Spleen (tissue), 11 donors: Measurements from ENCODE around the gene LRRK1. TPM values are rescaled to one million over a fixed set of nuclear protein-coding genes. Genes with fewer than 3 reads are reported as not detected.

ENCODE experiments used
- DNase-seq: peaks from one replicate; pipeline ENCODE4 v3.0.0-alpha.2; 2020
- H3K27ac ChIP-seq, 8 donors: fragments of 200-600 bp; sonication (generic) in 7 of 8; 1 replicate in 4 of 8; 2 replicates in 4 of 8; pipeline versions ENCODE4 v1.5.0 to v1.8.0; 2016 to 2021; ENCODE audit warnings: inconsistent platforms in 4 of 8, mild to moderate bottlenecking in 4 of 8, moderate library complexity in 1 of 8
- H3K27me3 ChIP-seq, 7 donors: fragments of 200-600 bp; sonication (generic) in 6 of 7; replicated peaks in 1 of 7; 1 replicate in 4 of 7; 2 replicates in 3 of 7; pipeline versions ENCODE4 v1.5.0 to v1.8.0; 2016 to 2021; ENCODE audit warnings: inconsistent platforms in 3 of 7, mild to moderate bottlenecking in 1 of 7
- H3K36me3 ChIP-seq, 6 donors: fragments of 200-600 bp; sonication (generic) in 5 of 6; 1 replicate in 4 of 6; 2 replicates in 2 of 6; pipeline versions ENCODE4 v1.5.0 to v1.8.0; 2016 to 2021; ENCODE audit warnings: inconsistent platforms in 2 of 6
- H3K4me1 ChIP-seq, 6 donors: fragments of 200-600 bp; sonication (generic) in 5 of 6; 1 replicate in 3 of 6; 2 replicates in 3 of 6; pipeline versions ENCODE4 v1.5.0 to v1.8.0; 2016 to 2021; ENCODE audit warnings: inconsistent platforms in 3 of 6
- H3K4me3 ChIP-seq, 8 donors: fragments of 200-600 bp; sonication (generic) in 7 of 8; 1 replicate in 4 of 8; 2 replicates in 4 of 8; pipeline versions ENCODE4 v1.5.0 to v1.8.0; 2016 to 2021; ENCODE audit warnings: inconsistent platforms in 4 of 8, mild to moderate bottlenecking in 4 of 8, moderate library complexity in 2 of 8
- H3K9me3 ChIP-seq, 8 donors: fragments of 200-600 bp; sonication (generic) in 7 of 8; 1 replicate in 4 of 8; 2 replicates in 4 of 8; pipeline versions ENCODE4 v1.5.0 to v1.8.0; 2016 to 2021; ENCODE audit warnings: inconsistent platforms in 4 of 8
- POLR2A ChIP-seq, 3 donors: fragments of 450-650 bp; IDR thresholded peaks; one replicate each; pipeline ENCODE4 v1.5.1; 2017; ENCODE audit warnings: antibody characterized with exemption in 3 of 3, mild to moderate bottlenecking in 1 of 3
- POLR2AphosphoS5 ChIP-seq, 3 donors: sonication (generic); formaldehyde crosslinking; IDR thresholded peaks; one replicate each; pipeline ENCODE4 v1.5.1; 2017; ENCODE audit warnings: antibody characterized with exemption in 3 of 3
- WGBS, 5 donors: extraction: QIAGEN DNeasy Blood & Tissue Kit in 3 of 5; methylation state at CpG; one replicate each; pipeline versions ENCODE4 v1.1.5 to v1.1.7; 2013 to 2018; 5-methylcytosine and 5-hydroxymethylcytosine counted together
- intact Hi-C: fragments of 100-400 bp; cut with DNase I; formaldehyde crosslinking; loops from one replicate; pipeline ENCODE4 v1.15.0; 2023; ENCODE audit warnings: low total_unique reads
- polyA plus RNA-seq, 3 donors: library from polyadenylated mRNA; stranded (reverse); fragments of 200-250 nt; gene quantifications; one replicate each; pipeline ENCODE4 v1.2.1, GENCODE V29; 2013
- total RNA-seq, 7 donors: library from RNA; depleted of rRNA in 3 of 7; stranded (reverse); fragments of >200 nt in 3 of 7; fragmentation: NEBNext Ultra II Directional in 4 of 7; extraction: Animal tissue kit (Norgen Biotek cat#: 25700) in 4 of 7; gene quantifications; one replicate each; pipeline versions ENCODE4 v1.1.0 to v1.2.1, GENCODE V29; 2016 to 2021
- TF ChIP-seq, protein P1 (sequence below), 11 experiments: fragments of 200-600 bp in 7 of 11; fragments of 450-650 bp in 4 of 11; sonication (generic) in 4 of 11; IDR thresholded peaks in 8 of 11; conservative IDR thresholded peaks in 3 of 11; 1 replicate in 7 of 11; 2 replicates in 4 of 11; pipeline versions ENCODE4 v1.4.0 to v1.8.0; 2016 to 2021; ENCODE audit warnings: antibody characterized with exemption in 11 of 11, inconsistent platforms in 4 of 11, mild to moderate bottlenecking in 1 of 11
- donor health status: healthy with polysubstance abuse.
- donor health status: DM: no; HTN: no; CAD: no; lungs with moderate emphysema.
- donor health status: DM: no; HTN: no; CAD: no.
- donor health status: Bipolar disorder and iron deficiency.
- donor health status: healthy.
- donor health status: DM: no; HTN: no; CAD: no.
- donor health status: DM: yes; HTN: yes; CAD: no.

The LRRK1 gene
- total and polyA plus RNA-seq, 10 donors: 12.0 to 60.2 (median 48.8) TPM

DNA sequence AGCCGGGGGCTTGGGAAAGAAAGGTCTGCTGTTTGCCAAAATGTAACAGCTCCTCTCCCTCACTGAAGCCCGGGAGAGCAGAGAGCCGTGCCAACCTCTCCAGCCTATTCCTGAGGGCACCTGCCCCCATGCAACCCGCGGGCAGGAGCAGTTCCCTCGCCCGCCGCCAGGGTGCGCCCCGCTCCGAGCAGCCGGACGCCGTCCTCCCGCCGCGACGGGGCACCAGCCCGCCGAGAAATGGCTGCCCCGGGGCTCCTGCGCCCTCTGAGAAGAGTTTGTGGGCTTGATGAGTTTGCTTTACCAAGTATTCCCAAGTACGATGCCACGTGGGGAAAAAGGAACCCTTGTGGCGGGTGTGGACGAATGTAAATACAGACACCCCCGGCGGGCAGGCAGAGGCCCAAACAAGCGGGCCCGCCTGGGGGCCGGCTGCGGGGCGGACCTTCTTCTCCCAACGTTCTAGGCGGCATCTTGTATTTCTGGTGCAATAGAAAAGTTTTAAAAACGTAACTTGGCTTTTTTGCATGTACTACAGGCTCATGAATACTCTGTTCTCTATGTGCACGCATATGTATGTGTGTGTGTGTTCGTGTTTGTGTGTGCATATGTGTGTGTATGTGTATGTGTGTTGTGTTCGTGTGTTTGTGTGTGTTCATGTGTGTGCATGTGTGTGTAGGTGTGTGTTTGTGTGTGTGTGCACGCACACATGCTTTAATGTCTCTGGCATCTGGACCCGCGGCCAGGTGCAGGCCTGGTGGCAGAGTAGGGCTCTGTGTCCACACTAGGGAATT is 169.8 kb downstream of the LRRK1 start:
- no peak for TF ChIP-seq POLR2A (IDR thresholded peaks at IDR 0.05)
- TF ChIP-seq, protein P1, sequence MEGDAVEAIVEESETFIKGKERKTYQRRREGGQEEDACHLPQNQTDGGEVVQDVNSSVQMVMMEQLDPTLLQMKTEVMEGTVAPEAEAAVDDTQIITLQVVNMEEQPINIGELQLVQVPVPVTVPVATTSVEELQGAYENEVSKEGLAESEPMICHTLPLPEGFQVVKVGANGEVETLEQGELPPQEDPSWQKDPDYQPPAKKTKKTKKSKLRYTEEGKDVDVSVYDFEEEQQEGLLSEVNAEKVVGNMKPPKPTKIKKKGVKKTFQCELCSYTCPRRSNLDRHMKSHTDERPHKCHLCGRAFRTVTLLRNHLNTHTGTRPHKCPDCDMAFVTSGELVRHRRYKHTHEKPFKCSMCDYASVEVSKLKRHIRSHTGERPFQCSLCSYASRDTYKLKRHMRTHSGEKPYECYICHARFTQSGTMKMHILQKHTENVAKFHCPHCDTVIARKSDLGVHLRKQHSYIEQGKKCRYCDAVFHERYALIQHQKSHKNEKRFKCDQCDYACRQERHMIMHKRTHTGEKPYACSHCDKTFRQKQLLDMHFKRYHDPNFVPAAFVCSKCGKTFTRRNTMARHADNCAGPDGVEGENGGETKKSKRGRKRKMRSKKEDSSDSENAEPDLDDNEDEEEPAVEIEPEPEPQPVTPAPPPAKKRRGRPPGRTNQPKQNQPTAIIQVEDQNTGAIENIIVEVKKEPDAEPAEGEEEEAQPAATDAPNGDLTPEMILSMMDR (IDR thresholded peaks at IDR 0.05 in 8 of 11, conservative IDR thresholded peaks at IDR 0.05 in 3 of 11): peak; percentile 97 to 100 (median 99)
- TF ChIP-seq POLR2AphosphoS5 (IDR thresholded peaks at IDR 0.05): peak; percentile 57 to 88 (median 75)
- peaks cover 14 to 60% (median 43%) of the 10 kb centered on the region in 6 donors for H3K4me1 ChIP-seq
- intact Hi-C loops: loop anchor here (2.0 to 10.0 kb wide), 2 partner anchors 74 to 170 kb away; no protein-coding TSS in a partner anchor
- H3K9me3 ChIP-seq: no peaks in the 10 kb centered on the region
- WGBS, 5 donors: 30 to 59% (median 36%) methylated on average over 23 to 42 of the region's 42 CpGs
- DNase-seq: peak; percentile 96
- peak overlapping the region in 1 of 8 donors; percentile 51 for H3K4me3 ChIP-seq
- H3K27ac ChIP-seq: peak overlapping the region in 6 of 8 donors; percentile 73 to 87 (median 81)
- no peaks in the 10 kb centered on the region for H3K36me3 ChIP-seq
- H3K27me3 ChIP-seq: peaks cover 0 to 5% (median 0%) of the 10 kb centered on the region in 7 donors

DNA sequence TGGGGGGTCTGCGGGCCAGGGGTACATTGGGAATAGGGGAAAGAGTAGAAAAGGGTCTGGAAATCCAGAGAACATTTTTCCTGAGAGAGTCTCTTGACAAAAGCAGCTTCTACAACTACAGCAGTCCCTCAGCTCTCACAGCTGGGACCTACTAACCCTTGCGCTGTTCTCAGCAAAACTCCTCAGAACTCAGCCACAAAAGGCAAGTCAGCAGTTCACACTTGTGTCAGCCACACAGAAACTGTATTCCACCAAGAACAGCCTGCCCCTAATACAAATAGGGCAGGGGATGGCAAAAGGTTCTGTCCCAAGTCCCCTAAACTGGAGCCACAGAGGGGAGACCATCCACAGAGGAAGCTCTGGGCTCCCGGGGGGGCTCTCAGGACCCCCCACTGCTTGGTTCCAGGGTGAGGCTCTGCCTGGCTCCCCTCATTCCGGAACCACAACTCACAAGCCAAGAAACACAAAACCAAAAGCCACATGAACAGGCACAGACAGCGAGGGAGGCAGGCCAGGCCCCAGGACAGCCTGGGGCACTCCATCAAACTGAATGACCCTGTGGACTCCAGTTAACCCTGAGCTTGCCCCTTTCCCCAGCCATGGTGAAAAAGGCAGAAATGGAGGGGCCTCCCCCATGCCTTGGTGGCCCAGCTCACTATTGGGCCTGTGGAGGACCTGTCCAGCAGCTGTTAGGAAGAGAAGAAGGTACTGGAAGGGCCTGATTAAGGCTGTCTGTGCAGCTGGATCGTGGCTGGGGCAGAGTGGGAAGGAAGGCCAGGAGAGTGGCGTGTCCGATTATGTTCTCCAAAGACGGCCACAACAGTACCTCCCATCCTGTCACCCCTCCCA is 170.6 kb downstream of the LRRK1 start:
- Histone ChIP-seq H3K36me3 (no peaks in the 10 kb centered on the region), H3K27me3 (peaks cover 0 to 5% (median 0%) of the 10 kb centered on the region in 7 donors), H3K27ac (peak overlapping the region in 7 of 8 donors; percentile 53 to 87 (median 79)), H3K9me3 (no peaks in the 10 kb centered on the region), H3K4me3 (no peak overlapping the region), H3K4me1 (peaks cover 14 to 60% (median 43%) of the 10 kb centered on the region in 6 donors)
- TF ChIP-seq POLR2AphosphoS5 (IDR thresholded peaks at IDR 0.05): peak in 2 of 3 donors; percentile 41 to 47
- TF ChIP-seq, protein P1 (IDR thresholded peaks at IDR 0.05 in 8 of 11, conservative IDR thresholded peaks at IDR 0.05 in 3 of 11): no peak
- no peak for TF ChIP-seq POLR2A (IDR thresholded peaks at IDR 0.05)
- WGBS, 5 donors: 66 to 76% (median 72%) methylated on average over 7 to 9 of the region's 9 CpGs
- no peak for DNase-seq
- intact Hi-C loops: loop anchor here (2.0 to 10.0 kb wide), 2 partner anchors 75 to 169 kb away; no protein-coding TSS in a partner anchor

DNA sequence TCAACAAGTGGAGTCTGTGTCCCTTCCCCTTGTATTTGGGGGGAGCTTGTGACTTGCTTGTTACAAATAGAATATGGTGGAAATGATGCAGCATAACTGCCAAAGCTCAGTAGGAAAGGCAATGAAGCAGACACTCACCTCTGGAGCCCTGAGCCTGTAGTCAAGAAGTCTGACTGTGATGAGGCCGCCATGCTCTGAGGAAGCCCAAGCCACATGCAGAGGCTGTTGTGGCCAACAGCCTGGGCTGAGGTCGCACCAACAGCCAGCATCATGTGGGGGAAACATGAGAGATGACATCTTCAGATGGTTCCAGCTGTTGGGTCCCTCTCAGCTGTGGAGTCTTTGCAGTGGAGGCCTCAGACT is 171.3 kb downstream of the LRRK1 start:
- no peaks in the 10 kb centered on the region for H3K36me3 ChIP-seq
- intact Hi-C loops: no loop called here
- no peak overlapping the region for H3K4me3 ChIP-seq
- H3K27me3 ChIP-seq: no peaks in the 10 kb centered on the region
- H3K9me3 ChIP-seq: no peaks in the 10 kb centered on the region
- peaks cover 14 to 60% (median 43%) of the 10 kb centered on the region in 6 donors for H3K4me1 ChIP-seq
- TF ChIP-seq, protein P1 (IDR thresholded peaks at IDR 0.05 in 8 of 11, conservative IDR thresholded peaks at IDR 0.05 in 3 of 11): no peak
- TF ChIP-seq POLR2A (IDR thresholded peaks at IDR 0.05) (no peak), POLR2AphosphoS5 (IDR thresholded peaks at IDR 0.05) (no peak)
- no peak for DNase-seq
- whole genome bisulfite sequencing, 5 donors: 80 to 100% (median 87%) methylated on average over 2 of the region's 2 CpGs
- peak overlapping the region in 7 of 8 donors; percentile 53 to 87 (median 79) for H3K27ac ChIP-seq
